ENCODE data around the gene MTRFR.

DNA sequence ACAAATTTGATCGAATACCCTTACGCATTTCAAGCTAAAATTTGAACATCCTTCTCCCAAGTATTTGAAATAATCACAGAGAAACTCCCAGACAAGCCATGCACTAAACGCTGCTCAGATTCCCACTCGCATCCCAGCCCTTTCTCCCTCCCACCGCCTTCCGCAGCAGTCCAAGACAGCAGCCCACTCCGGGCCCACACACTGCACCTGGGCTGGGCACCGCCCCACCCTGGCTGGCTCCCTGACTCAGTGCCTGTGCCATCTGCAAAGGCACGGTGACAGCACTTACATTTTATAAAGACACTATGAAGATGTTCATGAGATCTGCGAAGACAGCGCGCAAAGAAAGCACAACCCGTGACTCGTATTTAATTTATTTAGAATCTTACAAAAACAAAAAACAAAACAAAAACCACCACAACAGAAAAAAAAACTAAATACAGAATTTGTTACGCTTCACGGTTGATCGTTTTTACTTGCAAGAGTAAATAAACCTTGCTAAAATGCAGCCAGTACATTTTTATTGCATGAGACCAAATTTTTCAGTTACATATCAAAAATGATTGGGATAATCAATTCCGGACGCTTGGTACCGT lies 55.6 kb downstream of the MTRFR start:
- TF ChIP-seq POLR2A (IDR thresholded peaks at IDR 0.05; ENCODE audit: low read length) (no peak), GATA1 (IDR thresholded peaks at IDR 0.05; ENCODE audit: low read depth, low read length) (no peak)
